Activated T-cell treated with anti-CD3 and anti-CD28 coated beads, Interleukin-2, amount 50 U/mL, for 4 hours (primary cell): ENCODE data around the gene PROZ. TPM values are rescaled to one million over a fixed set of nuclear protein-coding genes. Genes with fewer than 3 reads are reported as not detected.
A peak's percentile ranks its signal among the peaks of the same experiment; 100 is the strongest.
"Not testable (repeated sequence)": the region's sequence is repeated elsewhere in the genome, so short reads cannot be mapped to it uniquely, and the experiment has no call there.

Experiments used
- ATAC-seq, 2 donors: fragments of 200-7000 bp; cut with Tn5 transposase; one replicate each; pipeline ENCODE4 v1.10.0; 2021
- DNase-seq: peaks from one replicate; pipeline ENCODE4 v3.0.0-alpha.2; 2020
- H3K27me3 Mint-ChIP-seq: one replicate; pipeline ENCODE4 v1.8.0; 2021; ENCODE audit warnings: low read depth, mixed read lengths
- H3K36me3 Mint-ChIP-seq: one replicate; pipeline ENCODE4 v1.8.0; 2022; ENCODE audit warnings: mixed read lengths; ENCODE audit not compliant: insufficient read depth
- H3K4me1 Mint-ChIP-seq: one replicate; pipeline ENCODE4 v1.8.0; 2021; ENCODE audit warnings: low read depth, mixed read lengths
- H3K4me3 Mint-ChIP-seq: one replicate; pipeline ENCODE4 v1.8.0; 2021; ENCODE audit warnings: mild to moderate bottlenecking, moderate library complexity, mixed read lengths
- H3K9me3 Mint-ChIP-seq: one replicate; pipeline ENCODE4 v1.8.0; 2021; ENCODE audit warnings: mixed read lengths
- total RNA-seq, 3 donors: library from RNA; stranded (reverse); gene quantifications; one replicate each; pipeline ENCODE4 v1.2.1, GENCODE V29; 2021

The PROZ gene
- total RNA-seq, 3 donors from 2014 or later, result not detected

DNA sequence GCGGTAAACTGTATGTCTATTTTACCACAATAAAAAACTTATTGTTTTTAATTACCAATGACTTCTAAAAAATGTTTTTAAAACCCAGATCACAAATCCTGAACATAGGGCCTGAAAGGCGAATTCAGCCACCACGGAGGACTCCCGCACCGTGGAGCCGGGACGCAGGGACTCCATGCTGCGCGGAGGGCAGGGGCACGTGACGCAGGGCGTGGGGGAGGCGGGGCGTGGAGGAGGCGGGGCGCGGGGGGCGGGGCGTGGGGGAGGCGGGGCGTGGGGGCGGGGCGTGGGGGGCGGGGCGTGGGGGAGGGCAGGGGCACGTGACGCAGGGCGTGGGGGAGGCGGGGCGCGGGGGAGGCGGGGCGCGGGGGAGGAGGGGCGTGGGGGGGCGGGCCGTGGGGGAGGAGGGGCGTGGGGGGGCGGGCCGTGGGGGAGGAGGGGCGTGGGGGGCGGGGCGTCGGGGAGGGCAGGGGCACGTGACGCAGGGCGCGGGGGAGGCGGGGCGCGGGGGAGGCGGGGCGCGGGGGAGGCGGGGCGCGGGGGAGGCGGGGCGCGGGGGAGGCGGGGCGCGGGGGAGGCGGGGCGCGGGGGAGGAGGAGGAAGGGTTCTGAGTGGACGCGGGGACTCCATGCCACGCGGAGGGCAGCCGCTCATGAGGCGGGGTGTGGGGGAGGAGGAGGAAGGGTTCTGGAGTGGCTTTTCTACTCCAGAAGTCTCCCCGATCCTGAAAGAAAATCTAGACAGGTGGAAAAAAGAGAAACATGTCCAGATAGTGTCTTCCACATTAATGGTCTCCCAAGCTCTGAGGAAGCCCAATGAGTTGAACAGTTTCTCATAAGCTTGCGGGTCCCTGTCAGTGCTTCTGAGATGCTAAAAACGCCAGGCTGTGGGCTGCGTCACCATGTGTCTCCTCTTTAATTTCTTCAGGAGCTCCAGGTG, 4.4 kb upstream of the PROZ start:
- Mint-ChIP-seq H3K36me3 (no peaks in the 10 kb centered on the region), H3K9me3 (peaks cover 10% of the 10 kb centered on the region), H3K4me3 (peak overlapping the region; percentile 75), H3K27me3 (no peaks in the 10 kb centered on the region), H3K4me1 (peaks cover 22% of the 10 kb centered on the region)
- peak; percentile 50 to 68 for ATAC-seq
- DNase-seq, result peak; percentile 71

DNA sequence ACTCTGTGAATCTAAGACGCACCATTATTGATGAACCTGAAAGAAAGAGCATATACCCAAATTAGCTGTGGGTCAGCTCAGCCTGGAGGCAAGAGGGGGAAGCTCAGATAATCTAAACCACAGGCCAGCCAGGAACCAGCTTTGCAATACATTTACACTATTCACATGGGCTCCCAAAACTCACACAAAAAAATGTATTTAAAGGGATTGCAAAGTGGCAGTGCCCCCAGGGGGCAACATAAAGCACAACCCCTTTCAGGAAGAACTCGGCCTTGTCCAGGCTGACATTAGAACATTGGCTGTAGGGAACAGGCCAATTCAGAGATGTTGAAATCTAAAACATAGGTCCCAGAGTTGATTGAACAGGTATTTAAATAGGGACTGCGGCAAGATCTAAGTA, 3.2 kb upstream of the PROZ start:
- no peak for DNase-seq
- H3K9me3 Mint-ChIP-seq, result peaks cover 10% of the 10 kb centered on the region
- no peaks in the 10 kb centered on the region for H3K36me3 Mint-ChIP-seq
- no peaks in the 10 kb centered on the region for H3K27me3 Mint-ChIP-seq
- ATAC-seq, result no peak
- peaks cover 25% of the 10 kb centered on the region for H3K4me1 Mint-ChIP-seq
- peak overlapping the region; percentile 54 for H3K4me3 Mint-ChIP-seq

DNA sequence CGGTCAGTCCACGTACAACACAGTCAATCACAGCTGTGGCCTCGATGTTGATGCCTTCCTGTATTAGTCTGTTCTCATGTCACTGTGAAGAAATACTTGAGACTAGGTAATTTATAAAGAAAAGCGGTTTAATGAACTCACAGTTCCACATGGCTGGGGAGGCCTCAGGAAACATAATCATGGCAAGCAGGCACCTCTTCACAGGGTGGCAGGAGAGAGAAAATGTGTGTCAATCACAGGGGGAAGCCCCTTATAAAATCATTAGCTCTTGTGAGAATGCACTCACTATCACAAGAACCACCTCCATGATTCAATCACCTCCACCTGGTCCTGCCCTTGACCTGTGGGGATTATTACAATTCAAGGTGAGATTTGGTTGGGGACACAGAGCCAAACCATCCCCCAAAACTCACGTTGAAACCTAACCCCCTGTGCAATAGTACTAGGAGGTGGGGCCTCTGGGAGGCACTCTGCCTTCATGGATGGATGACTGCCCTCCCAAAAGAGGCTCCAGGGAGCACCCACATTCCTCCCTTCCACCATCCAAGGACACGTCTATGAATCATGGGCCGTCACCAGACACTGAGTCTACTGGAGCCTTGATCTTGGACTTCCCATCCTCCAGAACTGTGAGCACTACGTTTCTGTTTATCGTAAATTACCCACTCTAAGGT, 2.3 kb upstream of the PROZ start:
- H3K9me3 Mint-ChIP-seq, result peaks cover 10% of the 10 kb centered on the region
- no peaks in the 10 kb centered on the region for H3K27me3 Mint-ChIP-seq
- DNase-seq (no peak), ATAC-seq (no peak)
- H3K4me1 Mint-ChIP-seq, result peaks cover 30% of the 10 kb centered on the region
- H3K4me3 Mint-ChIP-seq, result no peak overlapping the region
- H3K36me3 Mint-ChIP-seq, result no peaks in the 10 kb centered on the region

DNA sequence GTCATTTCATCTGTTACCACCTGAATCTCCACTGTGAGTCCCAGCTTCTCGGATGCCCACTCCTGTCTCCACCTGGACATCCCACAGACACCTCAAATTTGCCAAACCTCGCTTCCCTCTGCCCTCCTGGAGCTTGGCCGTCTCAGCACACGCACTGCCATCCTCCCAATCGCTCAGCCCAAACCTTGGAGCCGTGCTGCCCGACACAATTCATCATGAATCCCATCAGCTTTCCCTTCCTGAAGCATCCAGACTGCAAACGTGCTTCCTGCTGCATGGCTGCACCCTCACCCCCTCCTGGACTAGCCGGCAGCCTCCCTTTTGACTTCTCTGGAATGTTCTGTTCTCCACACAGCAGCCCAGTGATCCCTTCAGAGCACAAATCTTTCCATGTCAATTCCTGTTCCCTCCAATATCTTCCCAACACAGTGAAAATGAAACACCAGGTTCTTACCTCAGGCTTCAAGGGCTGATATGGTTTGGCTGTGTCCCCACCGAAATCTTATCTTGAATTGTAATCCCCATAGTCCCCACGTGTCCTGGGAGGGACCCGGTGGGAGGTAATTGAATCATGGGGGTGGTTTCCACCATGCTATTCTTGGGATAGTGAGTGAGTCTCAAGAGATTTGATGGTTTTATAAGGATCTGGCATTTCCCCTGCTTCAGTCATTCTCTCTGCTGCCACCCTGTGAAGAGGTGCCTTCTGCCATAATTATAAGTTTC, 1.1 kb upstream of the PROZ start:
- DNase-seq (no peak), ATAC-seq (no peak)
- Mint-ChIP-seq H3K9me3 (peaks cover 10% of the 10 kb centered on the region), H3K27me3 (no peaks in the 10 kb centered on the region), H3K4me1 (peaks cover 28% of the 10 kb centered on the region), H3K4me3 (no peak overlapping the region), H3K36me3 (no peaks in the 10 kb centered on the region)

DNA sequence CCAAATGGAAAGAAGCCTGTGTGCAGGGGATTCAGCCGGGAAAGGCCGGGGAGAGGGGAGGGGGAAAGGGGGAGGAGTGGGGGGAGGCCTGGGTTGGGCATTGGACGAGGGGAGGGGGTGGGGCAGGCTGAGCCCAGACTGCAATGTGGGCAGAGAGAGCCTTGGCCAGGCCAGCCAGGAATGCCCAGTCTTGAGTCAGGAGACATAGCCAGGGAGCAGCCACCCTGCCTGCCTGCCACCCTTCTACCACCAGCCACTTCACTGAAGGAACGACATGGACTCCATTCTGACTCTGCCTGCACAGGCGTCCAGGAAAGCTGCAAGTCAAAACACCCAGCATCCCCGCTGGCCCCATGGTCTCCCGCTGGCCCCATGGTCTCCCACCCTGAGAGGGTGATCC, 498 bp downstream of the PROZ start:
- Mint-ChIP-seq H3K4me3 (no peak overlapping the region), H3K27me3 (peaks cover 3% of the 10 kb centered on the region), H3K4me1 (peaks cover 25% of the 10 kb centered on the region), H3K9me3 (peaks cover 10% of the 10 kb centered on the region), H3K36me3 (no peaks in the 10 kb centered on the region)
- no peak for DNase-seq
- no peak for ATAC-seq

DNA sequence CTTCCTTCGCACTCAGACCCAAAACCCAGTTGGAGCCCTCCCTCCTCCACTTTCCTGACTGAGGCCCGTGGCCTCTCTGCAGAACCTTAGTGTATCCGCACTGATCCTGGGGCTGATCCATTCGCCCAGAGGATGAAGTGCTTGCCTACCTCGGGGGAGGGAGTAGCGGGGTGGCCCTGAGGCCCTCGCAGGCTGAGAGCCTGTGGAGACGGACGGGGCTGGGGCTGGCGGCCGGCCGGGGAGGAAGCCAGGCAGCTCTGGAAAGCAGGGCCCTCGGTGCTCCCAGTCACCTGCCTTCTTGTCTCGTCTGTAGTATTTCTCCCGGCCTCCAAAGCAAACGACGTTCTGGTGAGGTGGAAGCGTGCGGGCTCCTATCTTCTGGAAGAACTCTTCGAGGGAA, 1.3 kb downstream of the PROZ start:
- no peak for DNase-seq
- no peaks in the 10 kb centered on the region for H3K36me3 Mint-ChIP-seq
- H3K27me3 Mint-ChIP-seq, result peaks cover 3% of the 10 kb centered on the region
- no peak overlapping the region for H3K4me3 Mint-ChIP-seq
- no peak for ATAC-seq
- H3K4me1 Mint-ChIP-seq, result peaks cover 22% of the 10 kb centered on the region
- peaks cover 10% of the 10 kb centered on the region for H3K9me3 Mint-ChIP-seq

DNA sequence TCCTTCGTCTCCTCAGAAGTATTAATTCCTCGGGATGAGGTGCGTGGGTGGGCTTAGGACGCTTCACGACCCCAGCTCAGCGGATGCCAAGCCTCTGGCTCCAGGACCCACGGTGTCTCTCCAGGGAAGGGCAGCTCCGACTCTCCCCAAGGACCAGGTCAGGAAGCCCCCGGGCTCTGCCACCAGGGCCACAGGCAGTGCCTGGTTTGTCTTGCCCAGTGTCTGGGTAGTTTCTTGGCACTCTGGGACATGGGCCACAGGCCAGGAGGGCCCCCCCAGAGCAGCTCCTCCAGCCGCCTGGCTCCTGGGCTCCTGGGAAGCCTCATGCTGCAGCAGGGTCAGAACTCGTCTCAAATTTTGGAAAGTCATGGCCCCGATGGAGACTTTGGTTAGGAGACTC, 2.5 kb downstream of the PROZ start:
- DNase-seq, result no peak
- Mint-ChIP-seq H3K9me3 (no peaks in the 10 kb centered on the region), H3K36me3 (no peaks in the 10 kb centered on the region), H3K27me3 (peaks cover 3% of the 10 kb centered on the region), H3K4me1 (peaks cover 24% of the 10 kb centered on the region), H3K4me3 (no peak overlapping the region)
- ATAC-seq, result no peak

DNA sequence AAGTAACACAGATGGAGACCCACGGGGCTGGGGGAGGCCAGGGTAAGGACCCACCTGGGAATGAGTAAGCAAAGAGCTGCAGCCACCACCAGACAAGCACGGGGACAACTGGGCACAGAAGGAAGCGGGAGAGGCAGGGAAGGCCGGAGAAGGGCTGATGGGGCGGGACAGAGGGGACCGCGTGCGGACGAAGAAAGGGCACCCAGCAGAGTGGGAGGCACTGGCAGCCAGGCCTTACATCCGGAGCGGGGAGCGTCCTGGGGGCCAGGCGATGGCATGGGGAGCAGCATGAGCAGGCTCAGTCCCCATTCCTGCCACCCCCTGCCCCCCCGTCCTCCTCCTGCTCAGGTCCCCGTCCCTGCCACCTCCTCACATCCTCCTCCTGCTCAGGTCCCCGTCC, 3.0 kb downstream of the PROZ start:
- peaks cover 3% of the 10 kb centered on the region for H3K27me3 Mint-ChIP-seq
- peaks cover 29% of the 10 kb centered on the region for H3K4me1 Mint-ChIP-seq
- H3K9me3 Mint-ChIP-seq, result no peaks in the 10 kb centered on the region
- H3K36me3 Mint-ChIP-seq, result no peaks in the 10 kb centered on the region
- ATAC-seq (no peak), DNase-seq (no peak)
- H3K4me3 Mint-ChIP-seq, result no peak overlapping the region

DNA sequence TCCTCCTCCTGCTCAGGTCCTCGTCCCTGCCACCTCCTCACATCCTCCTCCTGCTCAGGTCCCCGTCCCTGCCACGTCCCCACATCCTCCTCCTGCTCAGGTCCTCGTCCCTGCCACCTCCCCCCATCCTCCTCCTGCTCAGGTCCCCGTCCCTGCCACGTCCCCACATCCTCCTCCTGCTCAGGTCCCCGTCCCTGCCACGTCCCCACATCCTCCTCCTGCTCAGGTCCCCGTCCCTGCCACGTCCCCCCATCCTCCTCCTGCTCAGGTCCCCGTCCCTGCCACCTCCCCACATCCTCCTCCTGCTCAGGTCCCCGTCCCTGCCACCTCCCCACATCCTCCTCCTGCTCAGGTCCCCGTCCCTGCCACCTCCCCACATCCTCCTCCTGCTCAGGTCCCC, 3.5 kb downstream of the PROZ start:
- not testable (repeated sequence) for H3K36me3 Mint-ChIP-seq, ATAC-seq, DNase-seq, H3K4me3 Mint-ChIP-seq, H3K27me3 Mint-ChIP-seq, H3K9me3 Mint-ChIP-seq
- peaks cover 31% of the 10 kb centered on the region for H3K4me1 Mint-ChIP-seq

DNA sequence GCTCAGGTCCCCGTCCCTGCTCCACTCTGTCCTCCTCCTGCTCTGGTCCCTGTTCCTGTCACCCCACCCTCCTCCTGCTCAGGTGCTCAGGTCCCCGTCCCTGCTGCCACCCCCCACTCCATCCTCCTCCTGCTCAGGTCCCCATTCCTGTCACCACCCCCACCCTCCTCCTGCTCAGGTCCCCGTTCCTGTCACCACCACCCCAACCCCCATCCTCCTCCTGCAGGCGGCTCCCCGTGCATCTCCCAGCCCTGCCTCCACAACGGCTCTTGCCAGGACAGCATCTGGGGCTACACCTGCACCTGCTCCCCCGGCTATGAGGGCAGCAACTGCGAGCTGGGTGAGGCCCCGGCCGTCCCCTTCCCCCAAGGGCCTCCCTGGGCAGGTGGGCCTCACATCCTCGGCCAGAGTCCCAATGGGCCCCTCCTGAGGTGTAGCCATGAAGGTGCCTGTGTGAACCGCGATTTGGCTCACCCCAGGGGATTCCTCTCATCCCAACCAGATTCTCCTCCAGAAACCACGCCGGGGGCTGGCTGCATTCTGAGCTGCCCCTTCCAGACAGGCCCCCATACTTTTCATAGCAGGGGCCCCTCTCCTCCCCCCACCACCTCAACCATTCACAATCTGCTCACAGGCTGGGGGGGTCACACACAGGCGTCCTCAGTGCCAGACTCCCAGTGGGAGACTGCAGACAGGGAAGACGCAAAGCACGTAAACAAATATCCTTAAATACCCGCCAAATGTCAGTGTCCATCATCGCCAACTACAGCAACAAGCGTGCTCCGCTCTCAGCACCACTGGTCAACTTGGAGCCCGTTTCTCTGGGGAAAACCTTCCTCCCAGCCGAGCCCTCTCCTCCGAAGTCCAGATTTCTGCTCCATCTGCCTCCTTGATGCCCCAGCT, 4.6 kb downstream of the PROZ start:
- DNase-seq, result no peak
- peak; percentile 35 to 46 for ATAC-seq
- Mint-ChIP-seq H3K4me1 (peaks cover 31% of the 10 kb centered on the region), H3K9me3 (peaks cover 4% of the 10 kb centered on the region), H3K27me3 (peaks cover 3% of the 10 kb centered on the region), H3K4me3 (no peak overlapping the region), H3K36me3 (peaks cover 4% of the 10 kb centered on the region)

DNA sequence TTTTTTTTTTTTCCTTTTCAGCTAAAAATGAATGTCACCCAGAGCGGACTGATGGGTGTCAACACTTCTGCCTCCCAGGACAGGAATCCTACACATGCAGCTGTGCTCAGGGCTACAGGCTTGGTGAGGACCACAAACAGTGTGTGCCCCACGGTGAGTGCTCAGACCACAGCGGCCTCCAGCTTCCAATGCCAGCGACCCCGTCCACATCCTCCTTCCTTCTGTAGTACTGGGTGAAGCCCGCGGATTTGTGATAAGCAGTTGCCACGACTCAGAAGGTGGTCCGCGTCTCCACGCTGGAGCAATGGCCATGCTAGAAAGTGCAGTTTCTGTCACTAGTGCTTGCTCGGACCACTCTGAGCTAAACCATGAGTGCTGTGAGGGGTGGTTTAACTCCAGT, 6.0 kb downstream of the PROZ start:
- Mint-ChIP-seq H3K4me3 (no peak overlapping the region), H3K27me3 (peaks cover 3% of the 10 kb centered on the region), H3K4me1 (peaks cover 31% of the 10 kb centered on the region), H3K36me3 (peaks cover 17% of the 10 kb centered on the region), H3K9me3 (peaks cover 9% of the 10 kb centered on the region)
- ATAC-seq (no peak), DNase-seq (no peak)

DNA sequence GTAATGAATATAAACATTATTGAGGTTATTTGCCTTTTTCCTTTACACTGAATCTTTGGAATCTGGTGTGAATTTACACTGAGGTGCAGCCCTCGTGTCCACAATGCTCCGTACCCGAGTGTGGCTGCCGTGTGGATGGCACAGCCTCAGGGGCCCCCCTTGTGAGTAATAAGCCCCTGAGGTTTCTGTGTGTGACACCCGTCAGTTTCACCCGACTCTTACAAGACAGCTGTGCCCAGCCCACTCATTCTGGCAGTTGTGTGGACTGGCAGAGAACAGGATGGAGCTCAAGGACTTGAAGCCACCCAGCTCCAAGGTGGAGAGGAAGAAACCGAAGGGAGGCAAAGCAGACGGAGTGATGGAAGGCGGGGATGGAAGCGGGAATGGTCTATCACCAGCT, 7.8 kb downstream of the PROZ start:
- H3K36me3 Mint-ChIP-seq, result peaks cover 24% of the 10 kb centered on the region
- peaks cover 3% of the 10 kb centered on the region for H3K27me3 Mint-ChIP-seq
- no peak overlapping the region for H3K4me3 Mint-ChIP-seq
- DNase-seq, result no peak
- ATAC-seq, result peak; percentile 65 to 81
- peaks cover 28% of the 10 kb centered on the region for H3K4me1 Mint-ChIP-seq
- peaks cover 9% of the 10 kb centered on the region for H3K9me3 Mint-ChIP-seq

DNA sequence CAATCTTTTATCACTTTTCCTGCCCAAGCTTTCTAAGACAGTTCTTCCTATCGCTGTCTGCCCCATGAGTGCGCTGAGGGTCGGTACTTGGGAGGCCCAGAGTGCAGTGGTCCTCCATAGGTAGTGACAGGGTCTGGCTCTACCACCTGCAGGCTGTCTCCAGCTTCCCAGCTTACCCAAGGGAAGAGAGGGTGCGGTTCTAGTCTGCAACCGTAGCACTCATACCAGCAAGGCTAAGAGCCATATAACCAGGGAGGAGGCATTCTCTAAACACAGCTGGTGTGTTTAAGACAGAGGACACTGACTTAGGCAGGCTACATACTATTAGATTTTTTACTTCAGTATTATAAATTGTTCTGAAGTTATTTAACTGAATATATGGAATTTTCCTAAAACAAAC, 8.2 kb downstream of the PROZ start:
- peaks cover 9% of the 10 kb centered on the region for H3K9me3 Mint-ChIP-seq
- no peak for ATAC-seq
- H3K27me3 Mint-ChIP-seq, result peaks cover 3% of the 10 kb centered on the region
- DNase-seq, result no peak
- peaks cover 29% of the 10 kb centered on the region for H3K4me1 Mint-ChIP-seq
- no peak overlapping the region for H3K4me3 Mint-ChIP-seq
- H3K36me3 Mint-ChIP-seq, result peaks cover 27% of the 10 kb centered on the region

DNA sequence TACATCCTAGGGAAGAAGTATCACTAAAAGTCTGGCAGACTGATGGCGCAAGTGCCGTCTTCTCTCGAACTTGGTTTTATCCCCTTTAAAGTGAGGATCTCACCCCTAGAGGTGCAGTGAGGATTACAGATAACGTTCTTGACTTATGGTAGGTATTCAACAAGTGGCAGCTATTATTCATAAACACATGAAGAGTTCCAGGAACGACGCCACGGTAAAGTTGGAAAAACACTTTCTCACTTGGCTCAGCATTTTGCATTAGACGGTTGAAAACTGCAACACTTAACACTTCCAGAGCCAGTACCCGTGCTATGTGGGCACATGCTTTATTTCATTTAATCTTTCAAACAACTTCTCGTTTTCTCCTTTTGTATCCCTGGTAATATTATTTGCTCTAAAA, 8.7 kb downstream of the PROZ start:
- ATAC-seq, result no peak
- Mint-ChIP-seq H3K4me3 (no peak overlapping the region), H3K36me3 (peaks cover 29% of the 10 kb centered on the region), H3K27me3 (peaks cover 3% of the 10 kb centered on the region), H3K4me1 (peaks cover 29% of the 10 kb centered on the region), H3K9me3 (peaks cover 9% of the 10 kb centered on the region)
- no peak for DNase-seq
